ENCODE measurements around the gene DUSP15. TPM values are rescaled to one million over a fixed set of nuclear protein-coding genes. Genes with fewer than 3 reads are reported as not detected.

The DUSP15 gene
- total and polyA plus RNA-seq, 8 donors = 0.45 to 4.7 (median 2.9) TPM; not detected in 3

GRCh38 chr20:31907046-31907445, 36.7 kb upstream of the DUSP15 start:
- no peaks in the 10 kb centered on the region for H3K4me1 ChIP-seq
- 88 to 96% (median 91%) methylated on average over 5 of the region's 5 CpGs for WGBS, 5 donors
- no peak overlapping the region for H3K4me3 ChIP-seq
- no peak for DNase-seq
- no peak overlapping the region for H3K27ac ChIP-seq
- TF ChIP-seq, protein P1, sequence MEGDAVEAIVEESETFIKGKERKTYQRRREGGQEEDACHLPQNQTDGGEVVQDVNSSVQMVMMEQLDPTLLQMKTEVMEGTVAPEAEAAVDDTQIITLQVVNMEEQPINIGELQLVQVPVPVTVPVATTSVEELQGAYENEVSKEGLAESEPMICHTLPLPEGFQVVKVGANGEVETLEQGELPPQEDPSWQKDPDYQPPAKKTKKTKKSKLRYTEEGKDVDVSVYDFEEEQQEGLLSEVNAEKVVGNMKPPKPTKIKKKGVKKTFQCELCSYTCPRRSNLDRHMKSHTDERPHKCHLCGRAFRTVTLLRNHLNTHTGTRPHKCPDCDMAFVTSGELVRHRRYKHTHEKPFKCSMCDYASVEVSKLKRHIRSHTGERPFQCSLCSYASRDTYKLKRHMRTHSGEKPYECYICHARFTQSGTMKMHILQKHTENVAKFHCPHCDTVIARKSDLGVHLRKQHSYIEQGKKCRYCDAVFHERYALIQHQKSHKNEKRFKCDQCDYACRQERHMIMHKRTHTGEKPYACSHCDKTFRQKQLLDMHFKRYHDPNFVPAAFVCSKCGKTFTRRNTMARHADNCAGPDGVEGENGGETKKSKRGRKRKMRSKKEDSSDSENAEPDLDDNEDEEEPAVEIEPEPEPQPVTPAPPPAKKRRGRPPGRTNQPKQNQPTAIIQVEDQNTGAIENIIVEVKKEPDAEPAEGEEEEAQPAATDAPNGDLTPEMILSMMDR (IDR thresholded peaks at IDR 0.05) = no peak
- no peak for TF ChIP-seq POLR2AphosphoS5 (IDR thresholded peaks at IDR 0.05)
- TF ChIP-seq EP300 (IDR thresholded peaks at IDR 0.05) = no peak
- TF ChIP-seq POLR2A (IDR thresholded peaks at IDR 0.05) = no peak
- intact Hi-C loops (cut with DNase I; ENCODE audit: low total_unique reads) = no loop called here
- H3K27me3 ChIP-seq = no peaks in the 10 kb centered on the region
- H3K9me3 ChIP-seq = no peaks in the 10 kb centered on the region
- H3K36me3 ChIP-seq = no peaks in the 10 kb centered on the region

- Histone ChIP-seq H3K27me3 (no peaks in the 10 kb centered on the region), H3K4me3 (no peak overlapping the region), H3K27ac (no peak overlapping the region), H3K9me3 (no peaks in the 10 kb centered on the region), H3K36me3 (no peaks in the 10 kb centered on the region), H3K4me1 (no peaks in the 10 kb centered on the region)
- 64 to 80% (median 78%) methylated on average over 3 to 5 of the region's 5 CpGs for WGBS, 5 donors
- no peak for DNase-seq
- TF ChIP-seq, protein P1 (IDR thresholded peaks at IDR 0.05) = no peak
- no peak for TF ChIP-seq EP300 (IDR thresholded peaks at IDR 0.05)
- no peak for TF ChIP-seq POLR2AphosphoS5 (IDR thresholded peaks at IDR 0.05)
- no peak for TF ChIP-seq POLR2A (IDR thresholded peaks at IDR 0.05)
- intact Hi-C loops (cut with DNase I; ENCODE audit: low total_unique reads) = no loop called here
These were observed 35.7 kb upstream of the DUSP15 start for GRCh38 chr20:31906001-31906400.

DNA sequence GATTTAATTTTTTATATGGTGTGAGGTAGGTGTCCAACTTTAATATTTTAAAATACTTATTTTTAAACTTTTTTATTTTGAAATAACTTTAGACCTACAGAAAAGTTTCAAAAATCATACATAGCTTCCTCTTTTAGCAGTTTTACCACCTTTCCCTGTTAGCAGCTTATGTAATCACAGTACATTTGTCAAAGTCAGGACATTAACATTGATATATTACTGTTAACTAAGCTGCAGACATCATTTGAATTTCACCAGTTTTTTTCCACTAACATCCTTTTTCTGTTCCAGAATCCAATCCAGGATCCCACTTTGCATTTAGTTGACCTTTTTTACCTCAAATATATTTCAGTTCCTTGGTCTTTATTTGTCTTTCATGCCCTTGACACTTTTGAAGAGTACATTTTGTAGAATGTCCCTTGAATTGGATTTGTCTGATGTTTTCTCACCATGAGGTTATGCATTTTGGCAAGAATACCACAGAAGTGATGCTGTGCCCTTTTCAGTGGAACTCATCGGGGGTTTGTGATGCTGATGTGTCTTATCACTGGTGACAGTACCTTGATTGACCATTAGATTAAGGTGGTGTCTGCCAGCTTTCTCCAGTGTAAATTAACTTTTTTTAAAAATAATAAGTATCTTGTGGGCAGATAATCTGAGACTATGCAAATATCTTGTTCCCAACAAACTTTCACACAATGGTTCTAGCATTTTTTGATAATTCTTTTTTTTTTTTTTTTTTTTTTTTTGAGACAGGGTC, 33.5 kb upstream of the DUSP15 start:
- Histone ChIP-seq H3K4me1 (no peaks in the 10 kb centered on the region), H3K36me3 (no peaks in the 10 kb centered on the region), H3K27me3 (no peaks in the 10 kb centered on the region), H3K27ac (no peak overlapping the region), H3K4me3 (no peak overlapping the region), H3K9me3 (no peaks in the 10 kb centered on the region)
- DNase-seq = no peak
- 47 to 69% (median 59%) methylated on average over 1 of the region's 1 CpG for WGBS, 5 donors
- intact Hi-C loops (cut with DNase I; ENCODE audit: low total_unique reads) = no loop called here
- TF ChIP-seq POLR2A (IDR thresholded peaks at IDR 0.05) = no peak
- TF ChIP-seq, protein P1 (IDR thresholded peaks at IDR 0.05) = no peak
- TF ChIP-seq POLR2AphosphoS5 (IDR thresholded peaks at IDR 0.05) = no peak
- no peak for TF ChIP-seq EP300 (IDR thresholded peaks at IDR 0.05)

DNA sequence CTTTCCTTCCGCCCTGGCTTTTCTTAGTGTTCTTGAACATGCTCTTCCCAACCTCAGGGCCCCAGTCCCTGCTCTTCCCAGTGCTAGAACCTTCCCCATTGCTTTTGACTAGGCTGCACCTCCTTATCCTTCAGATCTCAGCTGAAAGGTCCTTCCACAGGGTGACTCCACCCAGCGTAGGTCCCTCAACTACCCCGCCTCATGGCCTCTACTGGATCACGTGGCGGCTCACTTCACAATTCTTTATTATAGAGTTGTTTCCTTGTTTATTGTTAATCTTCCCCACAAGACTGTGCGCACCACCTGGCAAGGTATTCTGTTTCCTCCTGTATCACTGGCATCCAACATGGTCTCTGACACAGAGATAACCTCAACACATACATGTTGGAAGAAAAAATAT, 31.3 kb upstream of the DUSP15 start:
- Histone ChIP-seq H3K4me3 (no peak overlapping the region), H3K9me3 (no peaks in the 10 kb centered on the region), H3K36me3 (no peaks in the 10 kb centered on the region), H3K27me3 (no peaks in the 10 kb centered on the region), H3K27ac (no peak overlapping the region), H3K4me1 (no peaks in the 10 kb centered on the region)
- TF ChIP-seq POLR2A (IDR thresholded peaks at IDR 0.05) = no peak
- TF ChIP-seq, protein P1 (IDR thresholded peaks at IDR 0.05) = no peak
- no peak for TF ChIP-seq EP300 (IDR thresholded peaks at IDR 0.05)
- no peak for TF ChIP-seq POLR2AphosphoS5 (IDR thresholded peaks at IDR 0.05)
- 61 to 75% (median 68%) methylated on average over 6 of the region's 6 CpGs for WGBS, 5 donors
- no peak for DNase-seq
- intact Hi-C loops (cut with DNase I; ENCODE audit: low total_unique reads) = no loop called here
